ENCODE measurements around the gene CYP27B1. TPM values are rescaled to one million over a fixed set of nuclear protein-coding genes. Genes with fewer than 3 reads are reported as not detected.

Gene CYP27B1
- total RNA-seq, 1 experiment from 2014 or later, result 11.6 TPM

DNA sequence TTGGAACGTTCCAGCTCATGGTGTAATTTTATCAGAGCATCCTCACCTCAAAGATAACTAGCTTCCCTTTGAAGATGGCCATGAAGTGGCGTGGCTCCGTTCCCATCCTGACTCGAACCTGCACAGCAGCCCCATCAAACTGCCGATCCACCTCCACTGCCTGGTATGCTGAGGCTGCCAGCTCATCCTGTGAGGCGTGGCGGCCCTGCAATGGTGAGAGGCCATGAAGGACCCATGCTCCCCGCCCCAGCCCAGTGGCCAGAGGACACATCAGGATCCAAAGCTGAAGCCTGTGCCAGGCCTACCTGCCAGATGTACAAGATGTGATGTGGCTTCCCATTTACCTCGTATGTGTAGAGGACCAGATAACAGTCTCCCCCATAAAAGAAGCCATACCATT, 40.4 kb upstream of the CYP27B1 start:
- Histone ChIP-seq H3K4me1 (ENCODE audit: control insufficient read depth in 1 of 2, insufficient read depth in 2 of 2, low read length in 2 of 2) (peaks cover 0 to 16% of the 10 kb centered on the region in 2 experiments; a peak in 2 of 4 replicates), H4K20me1 (ENCODE audit: insufficient read depth) (no peaks in the 10 kb centered on the region), H3K9ac (ENCODE audit: low read length) (no peak overlapping the region), H3K4me2 (ENCODE audit: low read length) (no peak overlapping the region), H3K9me3 (ENCODE audit: control insufficient read depth in 1 of 2, insufficient read depth in 1 of 2, low read depth in 1 of 2, low read length in 2 of 2) (no peaks in the 10 kb centered on the region), H3K36me3 (ENCODE audit: control insufficient read depth in 1 of 2, insufficient read depth in 2 of 2, low read length in 2 of 2) (no peaks in the 10 kb centered on the region), H3K9me2 (ENCODE audit: insufficient read depth) (no peaks in the 10 kb centered on the region), H3K4me3 (replicated peaks in 1 of 2; ENCODE audit: low read depth in 1 of 2, low read length in 2 of 2) (no peak overlapping the region), H3K27ac (ENCODE audit: low read depth, low read length) (no peak overlapping the region), H2AFZ (ENCODE audit: low read depth, low read length, poor library complexity, severe bottlenecking) (no peak overlapping the region), H3K27me3 (ENCODE audit: insufficient read depth, low read length) (no peaks in the 10 kb centered on the region), H3K79me2 (ENCODE audit: insufficient read depth, low read length) (no peaks in the 10 kb centered on the region)
- ChIA-PET POLR2A (no interaction called here), CTCF (no interaction called here), RAD21 (ENCODE audit: low non-redundant PET in 1 of 2, low total read pairs in 2 of 2, uncharacterized antibody in 2 of 2, unreplicated experiment in 2 of 2) (no interaction called here)
- no peak for TF ChIP-seq SP1 (IDR thresholded peaks at IDR 0.05; ENCODE audit: low read depth)
- no peak for TF ChIP-seq TCF7L2 (IDR thresholded peaks at IDR 0.05; ENCODE audit: borderline replicate concordance, extremely low read depth, insufficient read depth, insufficient read length)
- no peak for TF ChIP-seq RAD21 (IDR thresholded peaks at IDR 0.05; ENCODE audit: low read depth)
- TF ChIP-seq, protein P1, sequence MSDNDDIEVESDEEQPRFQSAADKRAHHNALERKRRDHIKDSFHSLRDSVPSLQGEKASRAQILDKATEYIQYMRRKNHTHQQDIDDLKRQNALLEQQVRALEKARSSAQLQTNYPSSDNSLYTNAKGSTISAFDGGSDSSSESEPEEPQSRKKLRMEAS (IDR thresholded peaks at IDR 0.05), result no peak
- DNase-seq (ENCODE audit: low read depth, low spot score) (no peak), ATAC-seq (no peak)
- intact Hi-C loops (cut with micrococcal nuclease), result no loop called here
- BruUV-seq (replicated peaks), result no TSS peak

GRCh38 chr12:57806677-57807076, 39.8 kb upstream of the CYP27B1 start:
- TF ChIP-seq SIN3A (IDR thresholded peaks at IDR 0.05; ENCODE audit: low read depth) (no peak), FOSL1 (IDR thresholded peaks at IDR 0.05; ENCODE audit: low read depth) (no peak), REST (IDR thresholded peaks at IDR 0.05; ENCODE audit: low read depth) (no peak)
- TF ChIP-seq, protein P1 (IDR thresholded peaks at IDR 0.05), result no peak
- Histone ChIP-seq H3K27me3 (ENCODE audit: insufficient read depth, low read length) (no peaks in the 10 kb centered on the region), H3K79me2 (ENCODE audit: insufficient read depth, low read length) (no peaks in the 10 kb centered on the region), H4K20me1 (ENCODE audit: insufficient read depth) (no peaks in the 10 kb centered on the region), H3K4me1 (ENCODE audit: control insufficient read depth in 1 of 2, insufficient read depth in 2 of 2, low read length in 2 of 2) (peaks cover 0 to 16% of the 10 kb centered on the region in 2 experiments; a peak in 2 of 4 replicates), H3K27ac (ENCODE audit: low read depth, low read length) (no peak overlapping the region), H3K9ac (ENCODE audit: low read length) (no peak overlapping the region), H3K36me3 (ENCODE audit: control insufficient read depth in 1 of 2, insufficient read depth in 2 of 2, low read length in 2 of 2) (no peaks in the 10 kb centered on the region), H3K9me2 (ENCODE audit: insufficient read depth) (no peaks in the 10 kb centered on the region), H2AFZ (ENCODE audit: low read depth, low read length, poor library complexity, severe bottlenecking) (no peak overlapping the region), H3K9me3 (ENCODE audit: control insufficient read depth in 1 of 2, insufficient read depth in 1 of 2, low read depth in 1 of 2, low read length in 2 of 2) (no peaks in the 10 kb centered on the region), H3K4me2 (ENCODE audit: low read length) (no peak overlapping the region), H3K4me3 (replicated peaks in 1 of 2; ENCODE audit: low read depth in 1 of 2, low read length in 2 of 2) (no peak overlapping the region)
- ChIA-PET RAD21 (ENCODE audit: low non-redundant PET in 1 of 2, low total read pairs in 2 of 2, uncharacterized antibody in 2 of 2, unreplicated experiment in 2 of 2) (no interaction called here), POLR2A (interaction anchor here (1.0 kb wide), 1 partner anchor 10 kb away, joined by 3 read pairs; no protein-coding TSS in a partner anchor), CTCF (no interaction called here)
- intact Hi-C loops (cut with micrococcal nuclease), result no loop called here
- DNase-seq (ENCODE audit: low read depth, low spot score) (no peak), ATAC-seq (no peak)
- BruUV-seq (replicated peaks), result no TSS peak

All from HCT116 (cell line).